ENCODE measurements around the gene BAIAP2L1.
"Not testable (repeated sequence)": the region's sequence is repeated elsewhere in the genome, so short reads cannot be mapped to it uniquely, and the experiment has no call there.

BAIAP2L1 gene

GRCh38 chr7:98400542-98401340 is at the start of gene BAIAP2L1:
Gene BAIAP2L1, minus strand, starts transcription at chr7:98401090. Its CDS starts 238 bp downstream, at chr7:98400852.
- DNase-seq (ENCODE audit: low read depth), result peak; percentile 68

- no peak for DNase-seq (ENCODE audit: low read depth)
These were observed 47.9 kb upstream of the BAIAP2L1 start for GRCh38 chr7:98448766-98449165.

- not testable (repeated sequence) for DNase-seq (ENCODE audit: low read depth)
These were observed 40.1 kb upstream of the BAIAP2L1 start for GRCh38 chr7:98440992-98441391.

GRCh38 chr7:98439484-98439883 is 38.6 kb upstream of the BAIAP2L1 start:
- DNase-seq (ENCODE audit: low read depth), result no peak

GRCh38 chr7:98434087-98434486 is 33.2 kb upstream of the BAIAP2L1 start:
- DNase-seq (ENCODE audit: low read depth), result no peak

- no peak for DNase-seq (ENCODE audit: low read depth)
These were observed 28.9 kb upstream of the BAIAP2L1 start for GRCh38 chr7:98429799-98430198.

GRCh38 chr7:98423043-98423442 is 22.2 kb upstream of the BAIAP2L1 start:
- DNase-seq (ENCODE audit: low read depth), result peak; percentile 43

GRCh38 chr7:98420966-98421612 is 20.2 kb upstream of the BAIAP2L1 start:
- DNase-seq (ENCODE audit: low read depth), result peak; percentile 24

GRCh38 chr7:98419988-98420387 is 19.1 kb upstream of the BAIAP2L1 start:
- not testable (repeated sequence) for DNase-seq (ENCODE audit: low read depth)

GRCh38 chr7:98419316-98419691 is 18.4 kb upstream of the BAIAP2L1 start:
- not testable (repeated sequence) for DNase-seq (ENCODE audit: low read depth)

GRCh38 chr7:98418636-98419315 is 17.9 kb upstream of the BAIAP2L1 start:
- DNase-seq (ENCODE audit: low read depth), result peak; percentile 95

GRCh38 chr7:98418271-98418635 is 17.4 kb upstream of the BAIAP2L1 start:
- DNase-seq (ENCODE audit: low read depth), result peak; percentile 31

- peak; percentile 87 for DNase-seq (ENCODE audit: low read depth)
These were observed 16.8 kb upstream of the BAIAP2L1 start for GRCh38 chr7:98417604-98418270.

- no peak for DNase-seq (ENCODE audit: low read depth)
These were observed 13.5 kb upstream of the BAIAP2L1 start for GRCh38 chr7:98414205-98414900.

GRCh38 chr7:98413655-98414054 is 12.8 kb upstream of the BAIAP2L1 start:
- DNase-seq (ENCODE audit: low read depth), result not testable (repeated sequence)

GRCh38 chr7:98409843-98410242 is 9.0 kb upstream of the BAIAP2L1 start:
- no peak for DNase-seq (ENCODE audit: low read depth)

GRCh38 chr7:98408146-98408545 is 7.3 kb upstream of the BAIAP2L1 start:
- not testable (repeated sequence) for DNase-seq (ENCODE audit: low read depth)

GRCh38 chr7:98406827-98407226 is 5.9 kb upstream of the BAIAP2L1 start:
- DNase-seq (ENCODE audit: low read depth), result no peak

- no peak for DNase-seq (ENCODE audit: low read depth)
These were observed 4.0 kb upstream of the BAIAP2L1 start for GRCh38 chr7:98404840-98405239.

GRCh38 chr7:98399890-98400541 is 874 bp downstream of the BAIAP2L1 start:
- DNase-seq (ENCODE audit: low read depth), result peak; percentile 56

GRCh38 chr7:98399462-98399861 is 1.4 kb downstream of the BAIAP2L1 start:
- peak; percentile 40 for DNase-seq (ENCODE audit: low read depth)

Measured in amniotic epithelial cell (primary cell).